Choroid plexus epithelial cell (primary cell): ENCODE measurements around the gene STK25.

Source experiments
- DNase-seq: peaks from one replicate; pipeline ENCODE4 v3.0.0-alpha.2; 2010; ENCODE audit warnings: low read depth
- H3K4me3 ChIP-seq: 2 replicates; pipeline ENCODE4 v1.5.1; 2011; ENCODE audit warnings: low read depth, mild to moderate bottlenecking, control low read depth, low read length, moderate library complexity
- CTCF ChIP-seq: conservative IDR thresholded peaks from 2 replicates; pipeline ENCODE4 v1.5.1; 2011; ENCODE audit warnings: low read depth, mild to moderate bottlenecking, control low read depth, inconsistent platforms, low read length, moderate library complexity

Gene STK25

GRCh38 chr2:241501099-241501541, 7.3 kb downstream of the STK25 start:
- no peak for DNase-seq
- no peak overlapping the region for H3K4me3 ChIP-seq
- no peak for TF ChIP-seq CTCF

- no peak for TF ChIP-seq CTCF
- no peak overlapping the region for H3K4me3 ChIP-seq
- DNase-seq: no peak
Measured at GRCh38 chr2:241500431-241500975, 7.9 kb downstream of the STK25 start.

- no peak overlapping the region for H3K4me3 ChIP-seq
- TF ChIP-seq CTCF: no peak
- DNase-seq: no peak
Measured at GRCh38 chr2:241500016-241500415, 8.4 kb downstream of the STK25 start.

GRCh38 chr2:241499146-241499965, 9.0 kb downstream of the STK25 start:
- TF ChIP-seq CTCF: no peak
- H3K4me3 ChIP-seq: no peak overlapping the region
- DNase-seq: peak; percentile 94

- no peak overlapping the region for H3K4me3 ChIP-seq
- DNase-seq: no peak
- no peak for TF ChIP-seq CTCF
Measured at GRCh38 chr2:241498115-241499070, 10.0 kb downstream of the STK25 start.

- DNase-seq: no peak
- TF ChIP-seq CTCF: no peak
- no peak overlapping the region for H3K4me3 ChIP-seq
Measured at GRCh38 chr2:241496904-241497877, 11.2 kb downstream of the STK25 start.
